GM21576 (cell line): ENCODE results near the gene FGF19.

ENCODE experiments used
- ATAC-seq: cut with Tn5 transposase; IDR thresholded peaks from one replicate; pipeline ENCODE4 v1.9.1; 2021; ENCODE audit warnings: mild to moderate bottlenecking, moderate library complexity; ENCODE audit not compliant: unreplicated experiment

The FGF19 gene

DNA sequence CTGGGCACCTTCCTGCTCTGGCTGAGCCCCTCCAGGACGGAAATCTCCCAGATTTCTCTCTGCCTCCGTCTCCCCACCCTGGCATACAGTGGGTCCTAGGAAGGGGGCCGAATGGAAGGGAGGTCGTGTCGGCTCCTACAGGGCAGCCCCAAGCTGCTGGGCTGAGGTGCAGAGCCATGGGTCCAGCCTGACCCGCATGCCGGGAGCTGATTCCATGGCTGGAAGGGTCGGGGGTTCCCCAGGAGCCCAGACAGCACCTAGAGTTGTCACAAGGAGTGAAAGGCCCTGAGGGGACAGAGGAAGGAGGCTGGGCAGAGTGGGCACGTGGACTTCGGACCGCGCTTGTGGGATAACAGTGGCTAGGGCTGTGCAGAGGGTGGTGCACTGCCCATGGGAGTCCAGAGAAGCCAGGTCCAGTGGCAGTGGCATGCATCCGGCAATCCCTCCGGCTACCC lies 46.3 kb downstream of the FGF19 start:
- ATAC-seq, result no peak

DNA sequence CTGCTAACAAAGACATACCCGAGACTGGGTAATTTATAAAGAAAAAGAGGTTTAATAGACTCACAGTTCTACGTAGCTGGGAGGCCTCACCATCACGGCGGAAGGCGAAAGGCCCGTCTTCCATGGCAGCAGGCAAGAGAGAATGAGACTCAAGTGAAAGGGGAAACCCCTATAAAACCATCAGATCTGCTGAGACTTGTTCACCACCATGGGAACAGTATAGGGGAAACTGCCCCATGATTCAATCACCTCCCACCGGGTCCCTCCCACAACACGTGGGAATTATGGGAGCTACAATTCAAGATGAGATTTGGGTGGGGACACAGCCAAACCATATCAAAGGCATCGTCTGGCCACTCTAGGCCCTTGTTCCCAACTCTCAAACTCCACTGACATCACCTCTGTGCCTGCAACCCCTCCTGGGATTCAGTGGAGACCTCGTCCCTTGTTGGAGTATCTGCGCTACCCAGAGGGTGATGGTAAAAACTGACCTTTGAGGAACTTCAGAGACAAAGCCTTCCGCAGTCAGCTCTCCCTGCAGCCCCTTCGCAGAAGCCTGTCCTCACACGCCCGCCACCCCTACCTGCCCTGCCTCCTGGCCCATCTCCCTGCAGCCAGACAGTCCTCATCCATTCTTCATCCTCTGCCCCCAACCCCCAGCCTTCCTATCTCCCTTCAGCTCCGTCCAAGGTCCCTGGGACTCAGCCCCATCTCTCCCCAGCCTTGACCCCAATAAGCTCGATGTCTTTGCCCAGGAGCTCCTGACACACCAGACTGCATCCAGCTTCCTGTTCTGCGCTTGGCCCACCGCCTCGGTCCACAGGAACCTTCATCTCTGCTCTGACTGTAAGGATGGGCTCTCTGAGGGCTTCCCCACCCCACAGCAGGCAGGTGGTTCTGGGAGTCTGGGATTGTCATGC lies 47.0 kb downstream of the FGF19 start:
- no peak for ATAC-seq

DNA sequence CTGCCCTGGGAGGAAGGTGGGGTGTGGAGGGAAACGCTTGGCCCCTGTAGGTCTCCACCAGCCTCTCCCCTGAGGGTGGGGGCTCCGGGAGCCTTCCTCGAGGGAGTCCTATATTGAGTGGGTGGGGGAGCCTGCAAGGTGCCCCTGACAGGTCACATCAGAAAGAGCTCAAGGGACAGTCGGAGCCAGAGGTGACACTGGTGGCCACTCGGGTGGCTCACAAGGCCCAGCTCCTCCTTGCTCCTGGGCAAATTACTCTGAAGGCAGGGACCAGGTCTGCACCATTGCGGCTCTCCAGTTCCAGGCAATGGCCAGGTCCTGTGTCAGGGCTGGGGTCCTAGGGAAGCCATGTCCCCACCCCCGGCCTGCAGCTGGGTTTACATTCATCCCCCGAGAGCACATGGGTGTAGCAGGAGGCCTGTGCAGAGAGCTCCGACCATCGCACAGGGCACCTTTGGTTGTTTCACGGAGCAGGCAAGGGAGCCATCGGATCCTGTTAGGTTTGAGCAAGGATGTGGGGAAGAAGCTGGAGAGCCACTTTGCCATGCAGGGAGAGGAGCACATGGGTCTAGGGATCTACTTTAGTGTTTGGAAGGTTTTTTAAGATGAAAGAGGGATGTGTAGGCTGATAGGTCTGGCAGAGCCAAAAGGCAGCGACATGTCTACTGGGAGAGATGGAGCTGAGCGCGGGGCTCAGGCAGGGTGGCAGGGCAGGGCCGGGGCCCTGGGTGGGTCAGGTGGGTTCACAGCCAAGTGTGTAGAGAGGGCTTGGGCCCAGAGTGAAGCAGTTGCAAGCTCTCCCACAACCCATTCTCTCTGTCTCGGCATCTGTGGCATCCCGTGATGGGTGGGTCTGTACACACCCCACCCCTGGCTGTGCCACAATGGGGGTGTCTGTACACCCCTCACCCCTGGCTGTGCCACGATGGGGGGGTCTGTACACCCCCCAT lies 48.1 kb downstream of the FGF19 start:
- ATAC-seq, result no peak

DNA sequence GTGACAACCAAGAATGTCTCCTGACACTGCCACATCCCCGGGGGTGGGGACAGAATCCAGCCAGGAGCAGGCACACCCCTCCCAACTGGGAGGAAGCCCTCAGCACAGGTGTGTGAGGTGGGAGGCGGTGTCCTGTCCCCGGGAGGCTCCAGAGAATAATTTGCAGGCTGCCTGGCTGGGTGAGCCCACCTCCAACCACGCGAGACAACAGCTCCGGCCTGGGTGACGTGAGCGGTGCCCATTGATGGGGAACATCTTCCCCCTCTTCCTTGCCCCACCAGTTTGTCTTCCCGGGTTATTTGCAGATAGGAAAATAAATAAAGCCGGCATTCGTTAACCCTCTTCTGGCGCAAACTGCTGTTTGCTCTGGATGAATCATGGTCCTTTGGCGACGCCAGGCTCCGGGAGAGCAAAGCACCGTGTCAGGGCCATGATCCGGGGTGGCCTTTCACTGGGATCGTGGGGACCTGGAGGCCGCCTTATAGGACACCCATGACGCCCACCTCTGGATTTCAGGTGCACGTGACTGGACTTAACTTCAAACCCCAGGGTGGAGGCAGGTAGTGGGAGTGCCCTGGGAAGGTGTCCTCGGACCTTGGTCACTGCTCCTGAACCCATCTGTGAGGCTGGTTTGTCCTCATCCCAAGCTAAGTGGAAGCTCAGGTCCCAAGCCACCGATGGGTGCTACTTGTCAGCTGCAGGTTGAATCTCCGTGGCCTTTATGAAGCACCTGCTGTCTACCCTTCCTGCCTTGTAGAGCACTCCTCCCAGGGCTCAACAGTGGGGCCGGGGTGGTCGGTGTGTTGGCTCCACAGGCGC lies 49.0 kb downstream of the FGF19 start:
- no peak for ATAC-seq

DNA sequence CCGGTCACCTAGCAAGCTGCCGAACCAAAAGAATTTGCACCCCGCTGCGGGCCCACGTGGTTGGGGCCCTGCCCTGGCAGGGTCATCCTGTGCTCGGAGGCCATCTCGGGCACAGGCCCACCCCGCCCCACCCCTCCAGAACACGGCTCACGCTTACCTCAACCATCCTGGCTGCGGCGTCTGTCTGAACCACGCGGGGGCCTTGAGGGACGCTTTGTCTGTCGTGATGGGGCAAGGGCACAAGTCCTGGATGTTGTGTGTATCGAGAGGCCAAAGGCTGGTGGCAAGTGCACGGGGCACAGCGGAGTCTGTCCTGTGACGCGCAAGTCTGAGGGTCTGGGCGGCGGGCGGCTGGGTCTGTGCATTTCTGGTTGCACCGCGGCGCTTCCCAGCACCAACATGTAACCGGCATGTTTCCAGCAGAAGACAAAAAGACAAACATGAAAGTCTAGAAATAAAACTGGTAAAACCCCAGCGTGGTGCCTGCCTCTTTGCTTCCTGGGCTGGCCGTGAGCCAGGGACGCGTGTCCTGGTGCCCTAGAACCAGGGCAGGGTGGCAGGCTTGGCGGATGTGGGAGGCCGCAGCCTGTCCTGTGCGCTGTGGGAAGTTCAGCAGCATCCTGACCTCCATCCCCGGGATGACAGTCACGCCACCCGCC lies 49.7 kb downstream of the FGF19 start:
- no peak for ATAC-seq

DNA sequence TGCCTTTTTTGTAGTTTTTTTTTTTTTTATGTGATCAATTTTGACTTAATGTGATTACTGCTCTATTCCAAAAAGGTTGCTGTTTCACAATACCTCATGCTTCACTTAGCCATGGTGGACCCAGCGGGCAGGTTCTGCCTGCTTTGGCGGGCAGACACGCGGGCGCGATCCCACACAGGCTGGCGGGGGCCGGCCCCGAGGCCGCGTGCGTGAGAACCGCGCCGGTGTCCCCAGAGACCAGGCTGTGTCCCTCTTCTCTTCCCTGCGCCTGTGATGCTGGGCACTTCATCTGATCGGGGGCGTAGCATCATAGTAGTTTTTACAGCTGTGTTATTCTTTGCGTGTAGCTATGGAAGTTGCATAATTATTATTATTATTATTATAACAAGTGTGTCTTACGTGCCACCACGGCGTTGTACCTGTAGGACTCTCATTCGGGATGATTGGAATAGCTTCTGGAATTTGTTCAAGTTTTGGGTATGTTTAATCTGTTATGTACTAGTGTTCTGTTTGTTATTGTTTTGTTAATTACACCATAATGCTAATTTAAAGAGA lies 50.3 kb downstream of the FGF19 start:
- ATAC-seq, result no peak

DNA sequence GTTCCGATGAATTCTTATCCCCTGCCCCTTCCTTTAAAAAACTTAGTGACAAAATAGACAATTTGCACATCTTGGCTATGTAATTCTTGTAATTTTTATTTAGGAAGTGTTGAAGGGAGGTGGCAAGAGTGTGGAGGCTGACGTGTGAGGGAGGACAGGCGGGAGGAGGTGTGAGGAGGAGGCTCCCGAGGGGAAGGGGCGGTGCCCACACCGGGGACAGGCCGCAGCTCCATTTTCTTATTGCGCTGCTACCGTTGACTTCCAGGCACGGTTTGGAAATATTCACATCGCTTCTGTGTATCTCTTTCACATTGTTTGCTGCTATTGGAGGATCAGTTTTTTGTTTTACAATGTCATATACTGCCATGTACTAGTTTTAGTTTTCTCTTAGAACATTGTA lies 50.8 kb downstream of the FGF19 start:
- no peak for ATAC-seq

DNA sequence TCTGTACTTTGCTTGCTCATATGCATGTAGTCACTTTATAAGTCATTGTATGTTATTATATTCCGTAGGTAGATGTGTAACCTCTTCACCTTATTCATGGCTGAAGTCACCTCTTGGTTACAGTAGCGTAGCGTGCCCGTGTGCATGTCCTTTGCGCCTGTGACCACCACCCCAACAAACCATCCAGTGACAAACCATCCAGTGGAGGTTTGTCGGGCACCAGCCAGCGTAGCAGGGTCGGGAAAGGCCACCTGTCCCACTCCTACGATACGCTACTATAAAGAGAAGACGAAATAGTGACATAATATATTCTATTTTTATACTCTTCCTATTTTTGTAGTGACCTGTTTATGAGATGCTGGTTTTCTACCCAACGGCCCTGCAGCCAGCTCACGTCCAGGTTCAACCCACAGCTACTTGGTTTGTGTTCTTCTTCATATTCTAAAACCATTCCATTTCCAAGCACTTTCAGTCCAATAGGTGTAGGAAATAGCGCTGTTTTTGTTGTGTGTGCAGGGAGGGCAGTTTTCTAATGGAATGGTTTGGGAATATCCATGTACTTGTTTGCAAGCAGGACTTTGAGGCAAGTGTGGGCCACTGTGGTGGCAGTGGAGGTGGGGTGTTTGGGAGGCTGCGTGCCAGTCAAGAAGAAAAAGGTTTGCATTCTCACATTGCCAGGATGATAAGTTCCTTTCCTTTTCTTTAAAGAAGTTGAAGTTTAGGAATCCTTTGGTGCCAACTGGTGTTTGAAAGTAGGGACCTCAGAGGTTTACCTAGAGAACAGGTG lies 51.8 kb downstream of the FGF19 start:
- ATAC-seq, result no peak

DNA sequence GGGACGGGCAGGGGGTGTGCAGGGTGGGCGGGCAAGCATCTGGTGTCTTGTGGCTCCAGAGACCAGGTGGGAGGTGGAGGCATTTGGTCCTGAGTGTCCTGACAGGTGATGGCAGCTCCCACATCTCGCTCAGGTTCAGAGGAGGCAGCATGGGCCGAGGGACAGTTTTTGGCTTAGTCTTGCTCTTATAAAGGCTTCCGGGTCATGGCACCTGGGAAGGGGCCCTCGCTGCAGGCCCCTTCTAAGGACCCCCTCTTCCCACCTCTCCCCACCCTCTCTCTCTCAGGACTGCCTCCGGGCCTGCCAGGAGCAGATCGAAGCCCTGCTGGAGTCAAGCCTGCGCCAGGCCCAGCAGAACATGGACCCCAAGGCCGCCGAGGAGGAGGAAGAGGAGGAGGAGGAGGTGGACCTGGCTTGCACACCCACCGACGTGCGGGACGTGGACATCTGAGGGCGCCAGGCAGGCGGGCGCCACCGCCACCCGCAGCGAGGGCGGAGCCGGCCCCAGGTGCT lies 52.9 kb downstream of the FGF19 start:
- no peak for ATAC-seq

DNA sequence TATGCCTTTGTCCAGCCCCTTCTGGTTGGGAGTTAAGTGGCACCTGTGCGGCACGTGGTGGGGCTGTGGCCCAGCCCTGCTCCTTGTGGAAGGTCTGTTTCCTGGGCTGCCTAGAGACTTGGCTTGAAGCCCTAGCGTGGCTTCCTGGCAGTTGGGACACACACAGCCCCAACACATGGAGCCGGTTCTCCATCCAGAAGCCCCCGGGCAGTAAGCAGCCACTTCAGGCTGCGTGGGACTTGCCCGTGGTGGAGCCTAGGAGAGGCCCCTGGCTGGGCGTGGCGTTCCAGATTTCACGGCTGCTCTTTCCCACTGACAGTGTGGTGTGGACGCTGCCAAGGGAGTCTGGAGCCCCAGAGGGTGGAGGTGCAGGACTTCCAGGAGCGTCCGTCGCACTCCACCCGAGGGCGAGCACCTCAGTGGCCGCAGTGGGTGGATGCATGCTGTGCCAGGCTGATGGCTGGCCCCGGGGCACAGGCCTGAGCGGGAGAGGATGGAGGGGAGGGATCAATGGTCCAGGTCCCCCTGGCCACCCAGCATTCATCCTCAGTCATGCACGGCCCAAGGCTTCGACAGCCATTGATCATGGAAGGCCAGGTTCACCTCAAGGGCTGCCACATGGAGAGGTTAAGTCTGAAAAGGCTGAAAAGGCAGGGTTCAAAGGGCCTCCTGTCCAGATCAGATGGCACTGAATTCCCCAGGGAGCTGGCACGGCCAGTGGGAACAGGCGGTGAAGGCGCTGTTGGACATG lies 53.6 kb downstream of the FGF19 start:
- no peak for ATAC-seq

DNA sequence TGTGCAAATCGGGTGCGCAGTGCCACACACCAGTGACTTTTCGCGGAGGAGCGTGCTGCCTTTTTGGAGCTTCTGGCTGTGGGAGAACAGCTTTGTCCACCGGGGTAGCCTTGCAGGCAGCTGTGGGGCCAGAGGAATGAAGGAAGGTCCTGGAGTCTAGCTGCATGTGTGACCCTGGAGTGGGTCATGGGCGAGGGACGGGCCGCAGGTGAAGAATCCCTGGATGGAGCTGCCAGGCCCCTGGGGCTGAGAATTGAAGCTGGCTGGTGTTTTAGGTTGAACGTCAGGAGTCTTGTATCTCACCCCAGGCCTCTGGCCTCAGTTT lies 54.3 kb downstream of the FGF19 start:
- no peak for ATAC-seq

DNA sequence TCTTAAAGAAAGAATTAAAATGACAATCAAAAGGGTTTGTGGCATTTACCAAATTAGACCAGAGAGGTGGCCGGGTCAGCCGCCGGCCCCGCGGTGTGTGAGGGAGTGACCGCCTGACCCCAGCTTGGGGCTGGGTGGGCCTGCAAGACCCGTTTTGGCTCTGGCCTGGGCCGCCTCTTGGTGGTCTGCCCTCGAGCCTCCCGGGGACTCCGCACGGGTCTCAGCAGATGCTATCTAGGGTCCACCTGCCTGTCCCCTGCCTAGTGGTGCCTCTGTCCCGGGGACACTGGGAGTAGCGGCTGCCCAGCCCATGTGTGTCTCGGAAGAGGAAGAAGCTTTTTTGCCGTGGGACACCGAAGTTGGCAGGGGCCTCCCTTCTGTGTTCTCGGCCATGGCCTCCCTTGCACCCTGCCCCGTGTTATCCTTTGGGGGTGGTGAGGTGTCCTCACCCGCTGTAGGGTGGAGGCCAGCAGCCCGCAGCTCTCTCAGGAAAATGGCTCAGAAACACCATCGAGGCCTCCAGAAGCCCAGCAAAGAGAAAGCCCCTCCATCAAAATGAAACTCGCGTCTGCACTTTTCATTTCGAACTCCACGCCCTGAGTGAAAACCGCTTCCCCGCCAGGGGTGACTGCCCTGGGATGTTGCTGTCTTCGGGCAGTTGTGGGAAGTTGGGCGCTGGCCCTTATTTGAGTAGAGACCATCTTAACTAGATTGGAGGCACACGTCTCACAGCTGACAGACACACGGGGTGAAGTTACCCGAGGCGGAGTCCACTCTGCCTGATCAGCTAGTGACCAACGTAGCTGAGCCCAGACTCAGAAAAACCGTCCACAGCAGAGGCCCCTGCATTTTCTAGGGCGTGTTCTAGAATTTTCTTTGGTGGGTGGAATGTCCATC lies 54.9 kb downstream of the FGF19 start:
- ATAC-seq, result no peak
